ENCODE data around the gene PPP2R2D.

PPP2R2D gene

DNA sequence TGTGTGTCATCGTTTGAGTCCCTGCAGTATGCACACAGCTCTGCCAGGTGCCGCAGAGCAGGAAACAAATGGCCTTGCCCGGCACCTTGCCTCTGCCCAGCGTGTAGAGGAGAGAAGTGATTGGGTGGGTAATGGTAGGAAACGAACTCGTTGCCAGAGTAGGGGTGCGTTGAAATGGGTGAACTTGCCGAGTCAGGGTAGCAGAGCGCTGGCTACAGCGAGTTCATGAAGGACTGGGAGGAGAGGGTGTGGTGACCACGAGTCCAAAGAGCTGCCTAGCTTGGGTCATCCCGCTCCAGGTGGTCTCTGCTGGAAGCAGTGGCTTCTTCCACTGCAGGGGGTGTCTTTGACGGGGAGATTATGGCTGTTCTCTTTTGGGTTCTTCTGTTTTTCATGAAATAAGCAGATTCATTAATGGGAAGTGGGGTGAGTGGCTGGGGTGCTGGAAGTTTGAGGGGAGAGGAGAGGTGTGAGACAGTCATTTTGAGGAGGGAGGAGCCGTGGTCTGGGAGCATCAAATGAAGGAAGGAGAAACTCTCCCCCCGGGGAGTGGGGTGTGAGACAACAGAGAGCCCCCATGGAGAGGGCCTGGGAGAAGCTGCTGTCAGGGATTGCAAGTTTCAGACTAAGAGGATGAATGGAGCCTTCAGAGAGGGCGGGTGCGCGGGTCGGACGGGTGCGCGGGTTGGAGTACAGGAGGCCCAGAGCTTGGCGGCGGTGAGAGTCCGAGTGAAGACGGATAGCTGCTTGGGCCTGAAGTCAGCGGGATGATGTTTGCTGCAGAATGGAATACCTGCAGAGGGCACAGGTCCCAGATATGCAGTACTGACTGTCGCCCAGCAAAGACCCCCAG lies 26.2 kb downstream of the PPP2R2D start:
- TF ChIP-seq ZNF274 (IDR thresholded peaks at IDR 0.05; ENCODE audit: low read depth, low read length): no peak
- no peak for TF ChIP-seq SUZ12 (IDR thresholded peaks at IDR 0.05; ENCODE audit: extremely low read depth, insufficient read depth, insufficient read length)
- no peak for TF ChIP-seq YY1 (IDR thresholded peaks at IDR 0.05; ENCODE audit: insufficient read depth, insufficient read length)
- H3K4me3 ChIP-seq (ENCODE audit: insufficient read length, low read depth): no peak overlapping the region
- DNase-seq (ENCODE audit: low read depth, low spot score): no peak
- no peaks in the 10 kb centered on the region for H3K36me3 ChIP-seq (ENCODE audit: insufficient read depth, insufficient read length, low read length)
- no peak overlapping the region for H3K9ac ChIP-seq (ENCODE audit: insufficient read length, low read depth)
- H3K4me1 ChIP-seq (ENCODE audit: insufficient read depth, insufficient read length): peaks cover 6% of the 10 kb centered on the region
- peaks cover 24% of the 10 kb centered on the region for H3K9me3 ChIP-seq (ENCODE audit: insufficient read depth, low read length)
- H3K27me3 ChIP-seq (ENCODE audit: insufficient read depth, insufficient read length): no peaks in the 10 kb centered on the region

DNA sequence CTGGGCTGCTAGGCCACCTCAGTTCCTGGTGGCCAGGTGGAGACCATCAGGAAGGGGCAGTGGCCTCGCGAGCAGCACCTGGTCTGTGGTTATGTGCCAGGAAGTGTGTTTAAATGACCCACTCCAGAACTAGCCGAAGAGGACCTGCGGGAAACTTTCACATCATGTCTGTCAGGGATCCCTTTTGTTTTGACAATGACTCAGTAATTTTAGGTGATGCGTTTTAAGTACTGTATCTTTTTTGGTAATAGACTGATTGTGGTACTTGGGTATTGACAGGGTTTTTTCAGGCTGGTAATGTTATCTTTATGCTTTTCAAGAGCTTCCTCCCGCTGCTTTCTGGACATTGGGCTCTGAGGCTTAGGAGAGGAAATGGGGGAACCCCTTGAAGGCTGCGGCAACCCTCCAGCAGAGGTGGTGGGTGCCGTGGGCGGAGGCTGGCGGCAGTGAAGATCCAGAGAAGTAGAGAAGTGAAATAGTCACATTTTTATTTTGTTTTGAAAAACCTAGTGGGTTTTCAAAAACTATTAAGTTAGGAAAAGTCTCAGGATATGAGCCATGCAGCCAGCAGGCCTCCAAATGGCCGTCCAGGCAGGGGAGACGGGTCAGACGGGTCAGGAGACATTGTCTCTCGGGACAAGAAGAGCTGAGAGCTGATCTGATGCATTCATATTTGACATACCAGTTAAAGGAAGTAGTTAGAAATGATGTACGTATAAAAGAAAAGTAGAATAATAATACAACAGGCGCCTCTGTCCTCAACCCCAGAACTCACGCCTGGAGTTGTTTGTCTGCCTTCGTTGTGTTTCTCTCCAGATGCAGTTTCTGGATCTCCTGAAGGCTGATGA lies 27.7 kb downstream of the PPP2R2D start:
- H3K36me3 ChIP-seq (ENCODE audit: insufficient read depth, insufficient read length, low read length): peaks cover 3% of the 10 kb centered on the region
- DNase-seq (ENCODE audit: low read depth, low spot score): no peak
- H3K4me1 ChIP-seq (ENCODE audit: insufficient read depth, insufficient read length): peaks cover 6% of the 10 kb centered on the region
- H3K9me3 ChIP-seq (ENCODE audit: insufficient read depth, low read length): peaks cover 38% of the 10 kb centered on the region
- TF ChIP-seq YY1 (IDR thresholded peaks at IDR 0.05; ENCODE audit: insufficient read depth, insufficient read length) (no peak), SUZ12 (IDR thresholded peaks at IDR 0.05; ENCODE audit: extremely low read depth, insufficient read depth, insufficient read length) (no peak), ZNF274 (IDR thresholded peaks at IDR 0.05; ENCODE audit: low read depth, low read length) (no peak)
- no peak overlapping the region for H3K4me3 ChIP-seq (ENCODE audit: insufficient read length, low read depth)
- peak overlapping the region; percentile 3 for H3K9ac ChIP-seq (ENCODE audit: insufficient read length, low read depth)
- H3K27me3 ChIP-seq (ENCODE audit: insufficient read depth, insufficient read length): no peaks in the 10 kb centered on the region

DNA sequence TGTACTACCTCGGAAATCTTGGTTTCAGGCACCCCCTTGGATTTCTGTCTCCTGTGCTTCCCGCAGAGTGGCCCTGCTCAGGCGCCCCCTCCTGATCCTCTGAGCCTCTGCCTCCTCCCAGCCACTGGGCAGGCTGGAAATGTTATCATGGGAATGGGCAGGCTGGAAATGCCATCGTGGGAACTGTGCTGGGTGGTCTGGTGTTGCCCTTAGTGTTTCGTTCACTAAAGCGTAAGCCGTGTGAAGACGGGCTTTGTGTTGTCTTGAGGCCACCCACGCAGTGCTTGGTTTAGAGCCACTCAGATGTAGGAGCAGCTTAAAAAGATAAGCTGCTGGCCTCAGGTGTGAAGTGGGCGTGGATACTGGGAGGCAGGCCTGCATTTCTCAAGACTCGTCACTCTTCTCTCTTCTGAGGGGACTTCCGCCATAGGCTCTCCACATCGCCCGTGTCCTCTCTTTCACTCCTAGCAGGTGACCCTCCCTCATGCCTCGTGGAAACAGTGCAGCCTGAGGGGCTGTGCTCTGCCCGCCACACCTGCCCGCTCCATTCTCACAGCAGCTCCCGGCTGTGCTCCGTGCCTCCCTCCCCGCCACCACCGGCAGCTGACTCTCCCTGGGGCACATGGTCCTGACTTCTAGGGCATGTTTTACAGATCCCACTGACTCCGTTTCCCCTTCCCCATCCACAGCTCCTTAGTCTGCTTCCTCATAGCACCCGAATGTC lies 28.5 kb downstream of the PPP2R2D start:
- Histone ChIP-seq H3K36me3 (ENCODE audit: insufficient read depth, insufficient read length, low read length) (peaks cover 6% of the 10 kb centered on the region), H3K4me1 (ENCODE audit: insufficient read depth, insufficient read length) (peaks cover 6% of the 10 kb centered on the region), H3K4me3 (ENCODE audit: insufficient read length, low read depth) (no peak overlapping the region), H3K9ac (ENCODE audit: insufficient read length, low read depth) (no peak overlapping the region), H3K9me3 (ENCODE audit: insufficient read depth, low read length) (peaks cover 38% of the 10 kb centered on the region), H3K27me3 (ENCODE audit: insufficient read depth, insufficient read length) (no peaks in the 10 kb centered on the region)
- DNase-seq (ENCODE audit: low read depth, low spot score): no peak
- TF ChIP-seq YY1 (IDR thresholded peaks at IDR 0.05; ENCODE audit: insufficient read depth, insufficient read length) (no peak), ZNF274 (IDR thresholded peaks at IDR 0.05; ENCODE audit: low read depth, low read length) (no peak), SUZ12 (IDR thresholded peaks at IDR 0.05; ENCODE audit: extremely low read depth, insufficient read depth, insufficient read length) (no peak)

DNA sequence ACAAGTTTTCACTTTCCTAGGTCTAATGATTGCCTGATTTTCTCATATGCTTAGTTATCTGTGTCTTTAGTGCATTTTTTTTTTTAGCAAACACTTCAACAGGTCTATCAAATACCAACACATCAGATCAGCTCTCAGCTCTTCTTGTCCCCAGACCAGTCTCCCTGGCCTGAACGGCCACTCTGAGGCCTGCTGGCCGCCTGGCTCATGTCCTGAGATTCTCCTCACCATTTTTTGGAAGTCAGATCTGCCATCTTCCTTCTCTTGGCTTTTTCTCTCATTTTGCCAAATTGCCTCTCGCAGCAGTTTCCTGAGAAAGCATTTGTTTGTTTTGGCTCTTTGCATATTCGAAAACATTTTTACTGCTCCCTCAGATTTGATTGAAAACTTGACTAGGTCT lies 29.3 kb downstream of the PPP2R2D start:
- Histone ChIP-seq H3K36me3 (ENCODE audit: insufficient read depth, insufficient read length, low read length) (peaks cover 11% of the 10 kb centered on the region), H3K4me1 (ENCODE audit: insufficient read depth, insufficient read length) (peaks cover 6% of the 10 kb centered on the region), H3K9me3 (ENCODE audit: insufficient read depth, low read length) (peaks cover 30% of the 10 kb centered on the region), H3K4me3 (ENCODE audit: insufficient read length, low read depth) (no peak overlapping the region), H3K27me3 (ENCODE audit: insufficient read depth, insufficient read length) (no peaks in the 10 kb centered on the region), H3K9ac (ENCODE audit: insufficient read length, low read depth) (no peak overlapping the region)
- no peak for TF ChIP-seq ZNF274 (IDR thresholded peaks at IDR 0.05; ENCODE audit: low read depth, low read length)
- no peak for TF ChIP-seq YY1 (IDR thresholded peaks at IDR 0.05; ENCODE audit: insufficient read depth, insufficient read length)
- no peak for TF ChIP-seq SUZ12 (IDR thresholded peaks at IDR 0.05; ENCODE audit: extremely low read depth, insufficient read depth, insufficient read length)
- DNase-seq (ENCODE audit: low read depth, low spot score): no peak

DNA sequence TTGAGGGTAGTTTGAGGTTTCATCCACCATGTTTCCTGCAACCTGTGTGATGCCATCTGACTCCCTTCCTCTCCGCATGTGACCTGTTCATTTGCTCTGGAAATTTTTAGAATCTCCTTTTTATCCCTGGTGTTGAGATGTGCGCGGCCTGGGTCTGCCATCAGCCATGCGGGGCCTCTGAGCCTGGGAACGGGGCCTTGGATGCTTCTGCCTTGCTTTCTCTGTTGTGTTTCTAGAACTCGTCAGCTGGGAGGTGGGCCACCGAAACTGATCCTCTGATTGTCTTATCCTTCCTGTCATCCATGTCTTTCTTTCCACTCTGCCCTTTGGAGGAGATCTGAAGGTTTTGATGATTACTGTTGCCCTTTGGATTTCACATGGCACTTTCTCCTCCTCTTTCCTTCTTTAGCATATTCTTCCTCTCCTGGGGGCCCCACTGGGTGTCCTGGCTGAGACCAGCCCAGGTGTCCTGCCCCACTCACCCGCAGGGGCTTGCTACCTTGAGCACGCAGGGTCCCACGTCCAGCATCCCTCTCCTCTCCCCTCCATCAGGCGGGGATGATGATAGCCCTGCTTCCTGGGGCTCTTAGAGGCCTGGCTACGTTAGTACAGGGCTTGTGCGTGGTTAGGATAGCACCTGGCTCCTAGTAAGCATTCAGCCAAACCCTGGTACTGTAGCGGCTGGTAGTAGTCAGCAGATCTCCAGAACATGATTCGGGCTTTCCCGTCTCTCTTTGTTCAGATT lies 29.9 kb downstream of the PPP2R2D start:
- Histone ChIP-seq H3K27me3 (ENCODE audit: insufficient read depth, insufficient read length) (no peaks in the 10 kb centered on the region), H3K4me3 (ENCODE audit: insufficient read length, low read depth) (no peak overlapping the region), H3K36me3 (ENCODE audit: insufficient read depth, insufficient read length, low read length) (peaks cover 14% of the 10 kb centered on the region), H3K9ac (ENCODE audit: insufficient read length, low read depth) (no peak overlapping the region), H3K9me3 (ENCODE audit: insufficient read depth, low read length) (peaks cover 24% of the 10 kb centered on the region), H3K4me1 (ENCODE audit: insufficient read depth, insufficient read length) (peaks cover 6% of the 10 kb centered on the region)
- no peak for DNase-seq (ENCODE audit: low read depth, low spot score)
- TF ChIP-seq SUZ12 (IDR thresholded peaks at IDR 0.05; ENCODE audit: extremely low read depth, insufficient read depth, insufficient read length): no peak
- TF ChIP-seq ZNF274 (IDR thresholded peaks at IDR 0.05; ENCODE audit: low read depth, low read length): no peak
- no peak for TF ChIP-seq YY1 (IDR thresholded peaks at IDR 0.05; ENCODE audit: insufficient read depth, insufficient read length)

DNA sequence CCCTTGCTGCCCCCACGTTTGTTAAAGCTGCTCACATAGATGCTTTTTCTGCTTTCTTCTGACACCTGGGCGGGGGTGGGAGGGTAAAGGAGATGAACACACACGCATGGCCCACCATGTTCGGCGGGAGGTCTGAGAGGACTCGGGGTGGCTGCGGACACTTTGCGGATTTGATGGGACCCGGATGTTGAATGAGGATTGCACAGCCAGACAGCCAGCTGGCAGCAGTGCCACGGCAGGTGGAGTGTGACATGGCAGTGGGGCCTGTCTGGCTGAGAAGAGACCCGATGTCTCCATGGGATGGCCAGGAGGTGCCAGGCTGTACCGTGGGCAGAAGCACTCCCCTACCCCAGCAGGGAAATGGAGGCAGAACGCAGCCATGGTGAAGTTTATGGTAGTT lies 31.2 kb downstream of the PPP2R2D start:
- H3K36me3 ChIP-seq (ENCODE audit: insufficient read depth, insufficient read length, low read length): peaks cover 19% of the 10 kb centered on the region
- H3K9me3 ChIP-seq (ENCODE audit: insufficient read depth, low read length): peaks cover 21% of the 10 kb centered on the region
- DNase-seq (ENCODE audit: low read depth, low spot score): no peak
- H3K27me3 ChIP-seq (ENCODE audit: insufficient read depth, insufficient read length): no peaks in the 10 kb centered on the region
- no peak overlapping the region for H3K9ac ChIP-seq (ENCODE audit: insufficient read length, low read depth)
- TF ChIP-seq SUZ12 (IDR thresholded peaks at IDR 0.05; ENCODE audit: extremely low read depth, insufficient read depth, insufficient read length): no peak
- H3K4me1 ChIP-seq (ENCODE audit: insufficient read depth, insufficient read length): peaks cover 6% of the 10 kb centered on the region
- H3K4me3 ChIP-seq (ENCODE audit: insufficient read length, low read depth): no peak overlapping the region

All from NT2/D1 (cell line).